Stimulated activated CD8-positive, alpha-beta memory T cell treated with anti-CD3 and anti-CD28 coated beads, Interleukin-2, amount 100 ng/mL, for 1 hour (primary cell): ENCODE results near the gene DACH1.
"Not testable (repeated sequence)": the region's sequence is repeated elsewhere in the genome, so short reads cannot be mapped to it uniquely, and the experiment has no call there.

ENCODE experiments used
- DNase-seq, 2 donors: peaks; one replicate each; pipeline ENCODE4 v3.0.0-alpha.2; 2020; ENCODE audit warnings: low read depth in 2 of 2

Gene DACH1

DNA sequence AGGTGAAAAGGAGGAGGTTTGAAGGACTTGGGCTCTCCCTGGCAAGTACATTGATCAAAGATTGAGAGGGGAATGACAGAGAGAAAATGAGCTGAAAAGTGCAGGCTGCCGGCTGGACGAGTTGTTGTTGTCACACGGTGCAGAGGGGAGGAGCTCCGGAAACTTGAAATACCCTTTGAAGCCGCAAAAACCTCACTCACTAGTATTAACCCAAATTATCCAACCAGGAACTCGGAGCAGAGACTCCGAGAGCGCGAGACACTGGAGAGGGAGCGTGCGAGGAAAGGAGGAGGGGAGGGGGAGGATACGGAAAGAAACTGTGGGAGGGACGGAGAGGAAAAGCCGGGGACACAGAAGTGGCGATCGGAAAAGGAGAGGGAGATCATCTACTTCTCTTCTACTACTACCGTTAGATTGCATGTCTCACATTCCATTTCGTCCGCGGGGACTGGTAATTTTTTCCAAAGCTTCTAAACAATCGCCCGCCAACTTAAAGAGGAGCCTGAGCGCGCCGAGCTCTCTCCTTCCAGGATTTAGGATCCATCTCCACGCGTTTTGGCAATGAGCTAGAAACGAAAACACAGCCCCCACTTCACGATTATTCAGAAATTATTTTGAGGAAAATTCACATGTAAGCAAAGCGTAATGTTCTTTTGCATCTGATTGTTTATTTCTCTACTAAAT, at the start of gene DACH1:
DACH1 (minus strand) TSS at position 74 of the 684 bp plus-strand sequence.
- DNase-seq, result no peak

DNA sequence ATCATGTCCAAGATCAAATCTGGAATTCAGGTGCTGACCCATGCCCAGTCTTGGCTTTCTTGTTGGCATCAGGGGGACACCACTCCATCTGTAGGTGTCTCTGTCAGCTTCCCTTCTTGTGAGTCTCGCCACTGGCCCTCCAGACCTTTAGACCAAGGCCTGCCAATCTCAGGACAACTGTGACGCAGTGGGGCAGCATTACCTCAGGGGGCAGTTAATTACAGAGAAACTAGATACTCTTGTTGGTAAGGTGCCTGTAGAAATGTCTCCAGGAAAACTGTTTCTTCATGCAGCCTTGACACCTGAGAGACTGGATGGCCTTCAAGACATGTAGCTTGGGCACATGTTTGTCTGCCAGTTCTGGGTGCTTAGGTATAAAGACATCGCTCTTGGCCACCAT, 46.7 kb upstream of the DACH1 start:
- DNase-seq, result no peak

DNA sequence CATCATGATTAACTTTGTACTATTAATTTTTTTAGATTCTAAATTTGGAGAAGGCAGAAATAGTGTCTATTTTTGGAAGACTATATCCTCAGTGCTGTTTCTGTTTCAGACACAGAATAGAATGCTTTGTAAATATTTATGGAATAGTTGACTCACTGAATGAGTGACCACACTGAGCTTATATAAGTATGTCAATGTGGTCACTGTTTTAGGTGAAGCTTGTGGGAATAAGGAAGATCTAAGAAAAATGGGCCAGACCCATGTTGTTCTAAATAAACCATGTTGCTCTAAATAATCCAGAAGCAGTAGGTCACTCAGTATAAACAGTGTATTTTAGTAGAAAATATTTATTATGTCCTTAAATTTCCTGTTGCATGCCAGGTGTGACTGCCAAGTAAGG, 45.5 kb upstream of the DACH1 start:
- no peak for DNase-seq

DNA sequence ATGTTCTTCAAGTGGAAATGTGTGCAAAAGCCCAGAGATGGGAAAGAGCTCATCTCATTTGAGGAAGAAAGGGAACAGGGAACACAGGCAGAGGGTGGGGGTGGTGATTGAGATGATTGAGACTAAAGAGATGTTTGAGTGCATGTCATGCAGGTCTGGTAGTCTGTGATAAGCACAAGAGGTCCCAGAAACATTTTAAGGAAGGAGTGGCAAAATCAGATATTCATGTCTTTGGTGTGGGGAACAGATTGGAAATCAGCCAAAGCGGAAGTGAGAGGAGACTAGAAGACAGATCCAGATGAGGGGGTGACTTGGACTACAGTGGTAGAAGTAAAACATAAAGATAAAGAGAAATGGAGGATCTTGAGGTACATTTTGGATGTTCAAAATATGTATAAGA, 39.4 kb upstream of the DACH1 start:
- no peak for DNase-seq

DNA sequence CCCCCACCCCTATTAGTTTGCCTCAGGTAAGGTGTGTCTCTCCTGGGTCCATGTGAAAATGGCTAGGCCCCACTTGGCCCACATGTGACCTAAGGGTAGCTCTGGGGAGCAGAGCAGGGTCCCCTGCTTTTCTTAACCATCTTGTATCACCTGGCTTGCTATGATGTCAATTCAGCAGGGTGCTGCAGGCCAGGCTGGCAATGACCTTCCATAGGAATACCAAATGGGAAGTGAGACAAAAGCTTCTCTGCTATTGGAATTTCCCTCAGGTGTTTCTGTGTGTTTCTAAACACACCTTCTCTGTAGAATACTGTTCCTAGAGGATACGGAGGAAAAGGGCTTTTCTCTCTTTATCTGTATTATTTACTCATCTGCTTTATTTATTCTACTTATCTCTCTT, 35.7 kb upstream of the DACH1 start:
- no peak for DNase-seq

DNA sequence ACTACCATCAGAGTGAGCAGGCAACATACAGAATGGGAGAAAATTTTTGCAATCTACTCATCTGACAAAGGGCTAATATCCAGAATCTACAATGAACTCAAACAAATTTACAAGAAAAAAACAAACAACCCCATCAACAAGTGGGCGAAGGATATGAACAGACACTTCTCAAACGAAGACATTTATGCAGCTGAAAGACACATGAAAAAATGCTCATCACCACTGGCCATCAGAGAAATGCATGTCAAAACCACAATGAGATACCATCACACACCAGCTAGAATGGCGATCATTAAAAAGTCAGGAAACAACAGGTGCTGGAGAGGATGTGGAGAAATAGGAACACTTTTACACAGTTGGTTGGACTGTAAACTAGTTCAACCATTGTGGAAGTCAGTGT, 26.5 kb upstream of the DACH1 start:
- DNase-seq, result not testable (repeated sequence)

DNA sequence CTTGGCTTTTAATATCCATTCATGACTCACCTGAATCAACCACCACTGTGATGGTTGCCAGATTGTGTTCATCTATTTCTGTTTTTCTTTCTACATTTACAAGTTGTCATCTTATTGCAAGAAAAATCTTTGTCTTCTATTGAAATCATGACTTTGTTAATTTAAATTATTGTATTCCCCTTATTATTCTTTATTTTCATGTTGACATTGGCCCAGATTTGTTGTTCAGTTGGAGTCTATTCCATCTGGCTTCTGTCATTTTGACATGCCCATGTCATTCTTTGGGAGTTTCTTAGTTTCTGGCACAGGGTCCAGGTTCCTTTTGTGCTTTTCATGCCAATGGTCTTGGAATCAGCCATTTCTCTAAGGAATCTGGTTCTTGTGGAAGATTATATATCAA, 19.9 kb upstream of the DACH1 start:
- no peak for DNase-seq

DNA sequence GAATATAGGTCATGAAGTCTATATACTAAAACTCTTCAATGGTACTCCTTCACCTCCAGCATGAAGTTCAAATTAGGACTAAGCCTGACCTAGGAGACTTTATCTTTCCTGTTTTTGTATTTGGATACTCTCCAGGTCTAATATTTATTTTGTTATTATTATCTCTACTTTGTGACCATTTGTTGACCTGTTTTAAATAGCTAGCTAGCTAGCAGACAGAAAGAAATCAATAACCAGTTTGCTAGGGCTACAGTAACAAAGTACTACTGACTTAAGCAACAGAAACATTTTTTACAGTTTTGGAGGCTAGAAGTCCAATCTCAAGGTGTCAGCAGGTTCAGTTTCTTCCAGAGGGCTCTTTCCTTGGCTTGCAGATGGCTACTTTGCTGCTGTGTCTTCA, 15.1 kb upstream of the DACH1 start:
- DNase-seq, result no peak

DNA sequence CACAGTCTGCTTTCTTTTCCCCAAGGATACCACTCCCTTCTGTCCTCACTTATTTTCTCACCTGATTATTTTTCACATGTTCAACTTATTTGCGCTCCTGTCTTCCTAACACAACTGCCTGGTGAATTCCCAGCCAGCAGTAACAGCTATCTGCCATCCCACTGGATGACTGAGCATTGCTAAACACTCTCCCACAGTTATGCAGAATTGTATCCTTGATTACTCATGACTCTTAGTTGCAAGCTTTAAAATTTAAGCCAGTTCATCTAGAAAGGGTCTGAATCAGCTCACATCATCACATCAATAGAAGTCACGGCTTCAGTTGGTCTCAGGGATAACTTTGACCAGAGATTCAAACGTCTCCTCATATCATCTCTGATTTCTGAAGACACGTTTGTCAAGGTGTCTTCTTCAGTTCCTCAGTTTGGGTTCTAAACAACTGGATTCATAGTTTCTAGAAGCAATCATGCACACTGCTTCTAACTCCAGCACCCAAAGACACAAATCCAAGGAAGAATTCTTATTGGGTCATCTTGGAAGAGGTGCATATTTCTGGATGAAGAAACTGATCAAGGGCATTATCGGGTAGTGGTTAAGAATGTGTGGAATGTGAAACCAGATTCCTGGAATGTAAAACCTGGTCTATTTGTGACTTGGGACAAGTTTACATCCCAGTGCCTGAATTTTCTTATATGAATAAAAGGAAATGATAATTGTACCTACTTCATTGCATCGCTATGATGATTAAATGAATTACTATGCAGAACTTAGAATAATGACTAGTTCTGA, 13.9 kb upstream of the DACH1 start:
- no peak for DNase-seq

DNA sequence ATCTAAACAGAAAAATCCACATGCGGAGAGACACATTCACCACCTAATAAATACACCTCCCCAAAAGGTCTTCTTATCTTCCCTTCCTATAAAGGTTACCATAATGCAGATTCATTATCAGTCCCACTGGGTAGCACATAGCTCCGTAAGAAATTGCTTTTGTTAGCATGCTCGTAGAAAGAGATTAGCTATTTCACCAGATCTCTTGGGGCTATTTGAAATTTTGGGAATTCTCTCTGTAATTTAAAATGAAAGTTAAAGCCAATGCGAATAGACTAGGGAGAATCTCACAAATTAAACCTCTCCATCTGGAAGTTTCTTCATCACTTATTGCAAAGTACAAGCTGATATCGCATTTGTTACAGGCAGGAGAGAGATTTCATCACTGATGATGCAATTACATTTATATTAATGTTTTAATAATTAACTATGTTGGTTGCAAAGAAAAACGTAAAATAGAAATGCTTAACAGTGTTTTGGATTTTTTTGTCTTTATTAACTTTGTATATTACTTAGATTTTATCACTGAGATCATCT, 12.9 kb upstream of the DACH1 start:
- DNase-seq, result no peak

DNA sequence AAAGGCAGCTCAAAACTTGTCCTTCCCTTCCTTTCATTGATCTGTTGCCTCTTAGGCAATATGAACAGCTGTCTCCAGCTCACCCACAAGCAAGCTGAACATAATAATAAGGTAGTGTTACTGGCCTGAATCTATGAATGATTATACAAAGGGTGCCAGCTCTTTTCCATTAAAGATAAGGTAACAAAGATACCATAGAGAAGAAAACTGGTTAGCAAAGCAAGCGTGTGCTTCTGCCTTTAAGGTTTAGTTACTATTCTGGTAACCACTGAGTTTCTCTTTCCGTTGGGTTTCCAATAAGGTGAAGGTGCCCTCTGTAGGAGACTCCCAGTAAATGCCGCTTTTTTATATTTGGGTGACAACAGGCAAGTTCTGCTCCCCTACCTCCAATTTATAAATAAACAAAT, 12.1 kb upstream of the DACH1 start:
- no peak for DNase-seq

DNA sequence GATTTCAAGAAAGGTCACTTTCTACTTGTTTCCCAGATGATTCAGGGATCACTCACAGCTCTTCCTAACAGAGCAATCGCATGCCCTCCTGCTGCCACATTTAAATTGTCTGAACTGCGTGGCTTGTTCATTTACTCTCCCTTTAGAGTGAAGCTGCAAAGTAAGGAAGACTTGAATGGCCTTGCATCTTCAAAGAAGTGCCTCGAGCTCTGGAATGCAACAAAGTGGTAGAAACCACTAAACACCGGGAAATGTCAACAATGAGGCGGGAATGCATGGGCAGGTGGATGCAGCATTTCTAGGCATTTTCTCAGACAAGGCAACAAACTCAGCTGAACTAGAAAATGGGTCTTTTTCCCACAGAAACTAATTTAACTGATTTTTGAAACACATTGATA, 10.3 kb upstream of the DACH1 start:
- DNase-seq, result no peak

DNA sequence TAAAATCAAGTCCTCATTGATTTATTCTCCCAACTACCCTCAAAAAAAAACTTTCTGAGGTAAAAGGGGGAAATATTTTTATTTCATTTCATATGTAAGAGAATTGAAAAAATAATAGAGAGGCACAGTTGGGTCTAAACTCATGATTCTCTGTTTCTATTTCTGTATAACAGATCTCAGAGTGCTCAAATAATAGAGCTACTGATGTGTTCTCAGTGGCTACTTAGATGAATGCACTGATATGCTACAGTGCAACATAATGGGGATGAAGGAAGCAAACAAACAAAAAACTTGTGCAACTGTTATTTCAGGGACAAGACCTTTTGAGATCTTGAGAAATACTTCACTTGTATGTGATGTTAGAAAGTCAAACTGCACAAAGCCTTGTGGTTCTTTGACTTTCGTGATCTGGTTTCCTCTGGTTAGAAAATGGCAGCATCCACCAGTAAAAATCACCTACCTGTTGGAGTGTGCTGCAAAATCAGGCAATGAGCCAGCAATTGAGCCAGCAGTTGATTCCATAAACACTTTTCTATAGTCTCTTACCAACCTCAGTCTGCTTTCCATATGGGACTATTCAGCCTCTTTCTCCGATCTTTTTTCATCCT, 9.7 kb upstream of the DACH1 start:
- no peak for DNase-seq

DNA sequence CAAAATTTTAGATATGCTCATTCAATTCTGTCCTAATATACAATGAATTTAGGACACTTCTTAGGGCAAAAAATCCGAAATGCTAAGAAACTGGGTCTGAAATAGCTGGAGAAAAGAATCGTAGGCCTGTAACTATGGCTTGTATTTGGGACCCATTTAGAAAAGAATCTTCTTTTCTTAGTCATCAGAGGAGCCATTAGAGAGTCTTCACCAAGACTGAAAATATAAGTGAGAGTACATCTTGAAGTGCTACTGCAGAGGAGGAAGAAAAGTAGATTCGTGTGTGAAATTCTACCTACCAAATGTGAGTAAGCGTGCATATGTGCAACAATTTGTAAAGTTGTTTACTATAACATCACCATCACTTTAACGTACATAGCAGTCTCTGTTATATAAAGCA, 8.8 kb upstream of the DACH1 start:
- no peak for DNase-seq

DNA sequence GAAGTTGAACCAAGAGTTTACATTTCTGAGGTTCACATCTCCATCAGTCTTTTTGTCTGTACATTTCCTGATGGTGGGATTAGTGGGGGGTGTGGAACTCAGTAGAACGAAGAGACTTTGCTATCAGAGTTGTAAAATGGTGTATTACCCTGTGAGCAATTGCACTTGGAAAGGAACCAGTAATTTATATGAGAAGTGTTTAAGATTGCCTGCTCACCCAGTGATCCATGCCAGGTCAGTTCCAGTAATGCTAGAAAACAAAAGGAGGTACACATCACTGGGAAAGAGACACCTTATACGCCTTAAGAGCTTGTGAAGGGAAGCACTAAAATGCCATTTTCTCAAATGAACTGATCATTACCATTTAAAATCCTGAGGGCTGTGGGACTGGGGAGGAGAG, 7.5 kb upstream of the DACH1 start:
- no peak for DNase-seq

DNA sequence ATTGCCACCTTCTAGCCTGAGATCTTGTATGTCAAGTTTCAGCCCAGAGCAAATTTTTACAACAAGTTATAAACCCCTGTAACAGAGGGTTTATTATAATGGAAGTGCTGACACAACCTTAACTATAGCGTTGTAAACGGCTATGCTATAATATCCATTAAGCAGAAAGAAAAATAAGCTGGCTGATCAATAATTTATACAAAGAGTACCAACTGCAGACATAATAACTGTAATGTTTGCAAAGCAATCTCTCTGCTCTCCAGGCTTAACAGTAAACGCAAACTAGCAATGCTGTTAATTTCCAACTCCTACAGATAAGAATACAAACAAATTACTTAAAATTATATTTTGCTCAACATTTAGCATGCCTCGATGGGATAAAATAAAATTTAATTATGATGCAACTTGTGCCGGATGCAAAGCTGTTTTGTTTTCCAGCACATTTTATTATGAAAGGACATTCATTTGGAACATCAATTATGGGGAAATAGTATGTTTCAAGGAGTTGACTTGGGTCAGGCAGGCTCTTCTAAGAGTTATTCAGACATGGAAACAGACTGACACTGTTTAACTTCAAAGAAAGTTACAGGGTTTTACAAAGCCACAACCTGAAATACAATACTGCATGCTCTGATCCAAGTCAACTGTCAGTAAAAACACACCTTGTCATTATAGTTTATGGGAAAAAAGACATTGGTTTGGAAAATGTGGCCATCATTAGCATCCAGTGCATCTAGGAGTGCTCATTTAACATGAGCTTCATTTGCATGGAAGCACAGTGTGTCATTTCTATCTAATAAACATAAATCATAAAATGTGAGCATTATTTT, 6.6 kb upstream of the DACH1 start:
- no peak for DNase-seq

DNA sequence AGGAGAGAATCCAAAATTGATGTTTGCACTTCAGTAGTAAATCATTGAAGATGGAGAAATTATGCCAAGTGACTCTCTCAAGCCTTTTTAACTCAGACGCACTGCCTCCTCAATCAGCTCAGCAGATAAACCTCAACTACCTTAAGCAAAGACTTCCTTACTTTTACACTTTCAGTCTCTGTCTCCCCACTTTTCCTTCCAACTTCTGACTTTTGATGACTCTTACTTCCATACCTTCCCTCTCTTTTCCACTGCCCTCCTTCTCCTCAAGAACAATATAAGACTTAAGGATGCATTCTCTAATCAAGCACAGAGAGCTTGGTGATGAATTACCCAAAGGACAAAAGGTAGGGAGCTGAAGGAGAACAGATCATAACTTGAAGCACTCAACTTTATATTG, 4.8 kb upstream of the DACH1 start:
- DNase-seq, result no peak

DNA sequence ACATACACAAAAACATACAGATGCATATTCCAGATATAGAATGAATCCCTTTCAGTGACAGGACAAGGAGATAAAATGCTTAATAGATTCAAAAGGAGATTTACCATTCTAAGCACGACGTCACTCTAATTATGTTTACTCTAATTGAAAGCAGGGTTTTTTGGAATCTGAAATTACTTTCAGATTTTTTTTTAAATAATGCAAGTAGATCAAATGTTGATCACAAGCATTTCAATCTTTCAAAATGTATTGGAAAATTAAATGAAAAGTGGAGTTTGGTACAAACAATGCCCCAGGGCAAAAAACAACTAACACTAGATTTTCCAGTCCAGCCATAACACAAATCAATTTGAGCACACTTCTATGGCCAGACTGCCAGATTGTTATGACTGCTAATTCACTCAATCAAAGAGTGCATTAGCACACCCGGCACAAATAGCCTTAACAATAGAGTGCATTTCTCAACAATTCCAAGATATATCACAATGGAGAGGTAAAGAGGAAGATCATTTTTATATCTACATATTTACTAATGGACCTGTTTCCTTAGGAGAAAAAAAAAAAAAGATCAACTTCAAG, 4.3 kb upstream of the DACH1 start:
- DNase-seq, result no peak

DNA sequence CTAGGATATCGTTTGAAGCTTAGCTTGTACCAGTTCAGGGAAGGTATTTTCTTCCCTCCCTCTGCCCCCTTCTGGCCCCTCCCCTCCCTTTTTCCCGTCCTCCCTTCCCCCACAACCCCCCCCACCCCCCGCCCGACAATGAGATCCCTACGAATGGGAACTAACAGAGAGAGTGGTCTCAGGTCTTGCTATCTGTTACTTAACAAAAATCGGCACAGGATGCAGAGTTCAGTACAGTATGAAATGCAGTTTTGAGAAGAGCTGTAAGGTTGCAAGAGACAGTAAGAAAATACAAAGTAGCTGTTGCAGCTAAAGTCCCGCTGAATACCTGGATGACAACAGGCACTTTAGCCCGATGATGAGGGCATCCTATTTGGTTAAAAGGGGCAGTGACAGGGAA, 3.1 kb upstream of the DACH1 start:
- DNase-seq, result no peak

DNA sequence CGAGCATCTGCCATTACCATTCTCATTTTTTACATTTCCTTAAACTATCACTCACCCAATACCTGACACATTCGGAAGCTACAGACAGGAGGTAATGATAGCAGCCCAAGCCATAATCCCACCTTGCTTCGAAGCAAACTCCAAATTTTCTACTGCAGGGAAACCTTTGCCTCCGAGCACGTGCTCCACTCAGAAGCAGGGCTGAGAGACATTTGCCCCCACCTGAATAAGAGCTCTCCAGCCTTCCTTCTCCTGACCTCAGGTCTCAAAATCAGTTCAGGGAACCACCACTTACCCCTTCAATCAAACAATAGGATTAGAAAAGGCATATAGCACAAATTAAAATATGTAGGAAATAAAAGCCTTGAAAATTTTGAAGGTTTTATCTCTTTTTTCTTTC, 2.3 kb upstream of the DACH1 start:
- no peak for DNase-seq

DNA sequence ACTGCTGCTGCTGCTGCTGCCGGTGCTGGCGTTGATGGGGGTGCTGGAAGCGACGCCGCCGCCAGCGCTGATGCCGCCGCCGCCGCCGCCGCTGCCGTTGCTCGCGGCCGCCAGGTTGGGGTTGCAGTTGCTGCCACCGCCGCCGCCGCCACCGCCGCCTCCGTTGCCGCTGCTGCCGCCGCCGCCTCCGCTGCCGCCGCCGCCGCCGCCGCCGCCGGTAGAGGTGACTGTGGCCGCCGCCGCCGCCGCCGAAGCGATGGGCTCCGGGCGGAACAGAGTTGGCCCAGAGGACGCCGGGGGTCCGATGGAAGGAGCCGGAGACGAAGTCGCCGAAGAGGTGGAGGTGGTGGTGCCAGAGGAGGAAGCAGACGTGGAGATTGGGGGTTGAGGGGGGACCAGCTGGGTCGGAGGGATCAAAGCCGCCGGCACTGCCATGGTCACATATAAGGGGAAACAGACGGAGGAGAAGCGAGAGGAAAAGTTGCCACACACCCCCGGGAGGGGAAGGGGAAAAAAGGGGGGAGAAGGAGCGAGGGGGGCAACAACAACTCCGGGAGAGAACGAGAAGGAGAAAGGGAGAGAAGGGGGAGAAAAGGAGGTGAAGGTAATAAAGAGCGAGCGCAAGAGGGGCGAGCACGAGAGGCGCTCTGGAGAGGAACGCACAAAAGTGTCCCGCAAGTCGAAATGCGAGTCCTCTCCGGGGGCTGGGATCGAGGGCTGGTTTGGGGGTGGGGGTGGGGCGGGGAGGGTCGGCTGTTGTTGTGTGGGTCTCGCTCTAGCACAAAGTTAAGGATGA, 471 bp downstream of the DACH1 start:
- DNase-seq, result no peak
